SK-N-SH (cell line): ENCODE measurements around the gene ANKMY2. TPM values are rescaled to one million over a fixed set of nuclear protein-coding genes. Genes with fewer than 3 reads are reported as not detected.

Experiments used
- CTCF ChIA-PET: fragments of 300-600, 350-600 bp; formaldehyde crosslinking; extraction: SDS; loops from one replicate; lab custom pipeline; 2021; lab: Yijun Ruan, JAX
- POLR2A ChIA-PET: fragments of 350-600 bp; sonication (Branson Sonifier 250); formaldehyde crosslinking; extraction: SDS; loops from one replicate; lab custom pipeline; 2020; ENCODE audit warnings: antibody characterized with exemption, inconsistent platforms; lab: Yijun Ruan, JAX
- DNase-seq: peaks from one replicate; pipeline ENCODE4 v3.0.0; 2012
- H2AFZ ChIP-seq: fragments of 200-600 bp; sonication (generic); 2 replicates; pipeline ENCODE4 v1.8.1; 2016; ENCODE audit warnings: antibody characterized with exemption, mild to moderate bottlenecking, low read depth
- H3F3A ChIP-seq: fragments of 200-600 bp; sonication (generic); replicated peaks from 2 replicates; pipeline ENCODE3; 2016; ENCODE audit warnings: antibody characterized with exemption, mild to moderate bottlenecking; ENCODE audit not compliant: insufficient read depth
- H3K27ac ChIP-seq, 2 experiments: fragments of 200-500 bp in 1 of 2; fragments of 200-600 bp in 1 of 2; sonication (Bioruptor generic) in 1 of 2; sonication (generic), shearing (Covaris generic) in 1 of 2; 2 replicates each; pipeline versions ENCODE4 v1.5.1 to v1.6.1; 2014 to 2016; ENCODE audit warnings: low read depth in 2 of 2, inconsistent platforms in 1 of 2, low read length in 1 of 2, mild to moderate bottlenecking in 1 of 2, mixed read lengths in 1 of 2
- H3K27me3 ChIP-seq: fragments of 200-600 bp; sonication (generic), shearing (Covaris generic); 2 replicates; pipeline ENCODE4 v1.6.1; 2016; ENCODE audit warnings: mixed run types; ENCODE audit not compliant: insufficient read depth
- H3K36me3 ChIP-seq, 2 experiments: fragments of 200-500 bp in 1 of 2; fragments of 200-600 bp in 1 of 2; sonication (Bioruptor generic) in 1 of 2; sonication (generic) in 1 of 2; replicated peaks in 1 of 2; 2 replicates each; pipeline versions ENCODE3 to v1.5.1; 2014 to 2016; ENCODE audit warnings: low read length in 1 of 2, mild to moderate bottlenecking in 1 of 2; ENCODE audit not compliant: insufficient read depth in 2 of 2, control insufficient read depth in 1 of 2
- H3K4me1 ChIP-seq, 2 experiments: fragments of 200-500 bp in 1 of 2; fragments of 200-600 bp in 1 of 2; sonication (Bioruptor generic) in 1 of 2; sonication (generic), shearing (Covaris generic) in 1 of 2; 2 replicates each; pipeline versions ENCODE4 v1.5.1 to v1.6.1; 2014 to 2016; ENCODE audit warnings: low read depth in 1 of 2, low read length in 1 of 2, mixed run types in 1 of 2; ENCODE audit not compliant: insufficient read depth in 2 of 2, control insufficient read depth in 1 of 2
- H3K4me2 ChIP-seq: fragments of 200-600 bp; sonication (generic), shearing (Covaris generic); 2 replicates; pipeline ENCODE4 v1.6.1; 2017; ENCODE audit warnings: mixed run types
- H3K4me3 ChIP-seq, 2 experiments: fragments of 200-500 bp in 1 of 2; fragments of 200-600 bp in 1 of 2; sonication (Bioruptor generic) in 1 of 2; sonication (generic), shearing (Covaris generic) in 1 of 2; 2 replicates each; pipeline versions ENCODE4 v1.5.1 to v1.8.1; 2014 to 2016; ENCODE audit warnings: low read depth in 2 of 2, inconsistent platforms in 1 of 2, low read length in 1 of 2, mild to moderate bottlenecking in 1 of 2, mixed read lengths in 1 of 2, moderate library complexity in 1 of 2
- H3K79me2 ChIP-seq: fragments of 200-600 bp; sonication (generic); 2 replicates; pipeline ENCODE4 v1.8.1; 2017; ENCODE audit warnings: mild to moderate bottlenecking; ENCODE audit not compliant: insufficient read depth
- H3K9ac ChIP-seq: fragments of 200-600 bp; sonication (generic); 2 replicates; pipeline ENCODE4 v1.6.1; 2017; ENCODE audit warnings: mixed run types
- H3K9me2 ChIP-seq: fragments of 200-600 bp; sonication (generic); 2 replicates; pipeline ENCODE4 v1.6.1; 2017; ENCODE audit warnings: mixed run types
- H3K9me3 ChIP-seq: fragments of 200-600 bp; sonication (generic); 2 replicates; pipeline ENCODE4 v1.6.1; 2017; ENCODE audit warnings: mixed run types, mild to moderate bottlenecking, moderate library complexity
- H4K20me1 ChIP-seq: fragments of 200-600 bp; sonication (generic); 2 replicates; pipeline ENCODE4 v1.6.1; 2017; ENCODE audit warnings: mild to moderate bottlenecking, mixed run types; ENCODE audit not compliant: insufficient read depth
- CHD2 ChIP-seq: fragments of 150-350 bp; IDR thresholded peaks from 2 replicates; pipeline ENCODE4 v1.6.1; 2018; ENCODE audit warnings: low read length; ENCODE audit not compliant: partially characterized antibody
- FOSL2 ChIP-seq: IDR thresholded peaks from 2 replicates; pipeline ENCODE4 v1.4.0; 2012; ENCODE audit warnings: low read depth, mild to moderate bottlenecking, moderate library complexity, borderline replicate concordance
- FOXJ3 ChIP-seq: sonication (generic); formaldehyde crosslinking; IDR thresholded peaks from 2 replicates; pipeline ENCODE4 v1.5.1; 2020; ENCODE audit warnings: mild to moderate bottlenecking, missing genetic modification reagents
- GABPA ChIP-seq: IDR thresholded peaks from 2 replicates; pipeline ENCODE4 v1.4.0; 2012; ENCODE audit warnings: low read depth, mild to moderate bottlenecking
- MXI1 ChIP-seq: IDR thresholded peaks from 2 replicates; pipeline ENCODE4 v1.6.1; 2012; ENCODE audit warnings: mild to moderate bottlenecking, low read depth, low read length, improper control_type of control experiment
- NFIC ChIP-seq: IDR thresholded peaks from 2 replicates; pipeline ENCODE4 v1.4.0; 2012; ENCODE audit warnings: borderline replicate concordance
- NRF1 ChIP-seq: IDR thresholded peaks from 2 replicates; pipeline ENCODE4 v1.6.1; 2012; ENCODE audit warnings: low read depth, mild to moderate bottlenecking, low read length
- PBX3 ChIP-seq: IDR thresholded peaks from 2 replicates; pipeline ENCODE4; 2012
- REST ChIP-seq: IDR thresholded peaks from 2 replicates; pipeline ENCODE4 v1.6.1; 2012; ENCODE audit warnings: mild to moderate bottlenecking, low read depth, low read length, moderate library complexity
- RXRA ChIP-seq: IDR thresholded peaks from 2 replicates; pipeline ENCODE4 v1.4.0; 2012; ENCODE audit warnings: low read depth, mild to moderate bottlenecking, borderline replicate concordance
- SMC3 ChIP-seq: IDR thresholded peaks from 2 replicates; pipeline ENCODE4 v1.6.1; 2012; ENCODE audit warnings: low read depth, low read length, improper control_type of control experiment
- TCF12 ChIP-seq: IDR thresholded peaks from 2 replicates; pipeline ENCODE4 v1.4.0; 2012
- USF1 ChIP-seq: IDR thresholded peaks from 2 replicates; pipeline ENCODE4 v1.4.0; 2012; ENCODE audit warnings: low read depth, borderline replicate concordance
- YY1 ChIP-seq: IDR thresholded peaks from 2 replicates; pipeline ENCODE4 v1.4.0; 2012; ENCODE audit warnings: low read depth, mild to moderate bottlenecking
- ZBTB33 ChIP-seq: IDR thresholded peaks from 2 replicates; pipeline ENCODE4 v1.4.0; 2012; ENCODE audit warnings: low read depth, borderline replicate concordance
- WGBS: methylation state at CpG from one replicate; pipeline ENCODE4 v1.1.6; 2017; ENCODE audit warnings: low lambda C conversion rate; 5-methylcytosine and 5-hydroxymethylcytosine counted together
- polyA plus RNA-seq, 3 experiments: library from polyadenylated mRNA; depleted of rRNA; stranded (reverse); fragments of >200 nt; gene quantifications; 2 replicates each; pipeline ENCODE4 v1.2.3, GENCODE V29; 2012

The ANKMY2 gene
- polyA plus RNA-seq, 1 of the 3 experiments (the other 2 are of a cell fraction), result 15.8 TPM

GRCh38 chr7:16688249-16688648 lies 42.7 kb upstream of the ANKMY2 start:
- H3K9me2 ChIP-seq, result no peaks in the 10 kb centered on the region
- 89% methylated on average over 2 of the region's 2 CpGs for WGBS
- H3K27me3 ChIP-seq, result no peaks in the 10 kb centered on the region
- DNase-seq, result no peak
- no peak overlapping the region for H3K27ac ChIP-seq
- no peak for TF ChIP-seq REST
- no peaks in the 10 kb centered on the region for H4K20me1 ChIP-seq
- no peaks in the 10 kb centered on the region for H3K9me3 ChIP-seq
- no peak overlapping the region for H3K4me2 ChIP-seq
- ChIA-PET POLR2A (no interaction called here), CTCF (interaction anchor here (0.7 to 2.0 kb wide), 4 partner anchors 33 to 493 kb away, joined by 3 to 6 read pairs (median 4); no protein-coding TSS in a partner anchor)
- H3F3A ChIP-seq, result peaks cover 11% of the 10 kb centered on the region
- H3K4me1 ChIP-seq, result no peaks in the 10 kb centered on the region; a peak in 1 of 4 replicates
- H3K36me3 ChIP-seq, result peaks cover 56 to 72% of the 10 kb centered on the region in 2 experiments
- H3K9ac ChIP-seq, result no peak overlapping the region
- H3K79me2 ChIP-seq, result no peaks in the 10 kb centered on the region
- H2AFZ ChIP-seq, result no peak overlapping the region
- no peak overlapping the region for H3K4me3 ChIP-seq

GRCh38 chr7:16685535-16685934 lies 40.0 kb upstream of the ANKMY2 start:
- ChIA-PET CTCF (interaction anchor here (2.2 kb wide), 1 partner anchor 10 kb away, joined by 12 read pairs; no protein-coding TSS in a partner anchor), POLR2A (no interaction called here)
- no peaks in the 10 kb centered on the region for H3K9me3 ChIP-seq
- H3K9ac ChIP-seq, result no peak overlapping the region
- peaks cover 13% of the 10 kb centered on the region for H3F3A ChIP-seq
- H3K27ac ChIP-seq, result no peak overlapping the region
- no peak overlapping the region for H3K4me3 ChIP-seq
- H3K4me1 ChIP-seq, result no peaks in the 10 kb centered on the region; a peak in 1 of 4 replicates
- 96% methylated on average over 2 of the region's 2 CpGs for WGBS
- no peak overlapping the region for H3K4me2 ChIP-seq
- no peaks in the 10 kb centered on the region for H4K20me1 ChIP-seq
- no peaks in the 10 kb centered on the region for H3K9me2 ChIP-seq
- peaks cover 68% of the 10 kb centered on the region in 2 experiments for H3K36me3 ChIP-seq
- H3K79me2 ChIP-seq, result no peaks in the 10 kb centered on the region
- DNase-seq, result no peak
- no peaks in the 10 kb centered on the region for H3K27me3 ChIP-seq
- no peak overlapping the region for H2AFZ ChIP-seq
- TF ChIP-seq MXI1, result no peak
- TF ChIP-seq NRF1, result no peak
- no peak for TF ChIP-seq NFIC
- no peak for TF ChIP-seq PBX3
- no peak for TF ChIP-seq SMC3
- TF ChIP-seq TCF12, result no peak
- no peak for TF ChIP-seq CHD2
- no peak for TF ChIP-seq FOXJ3
- no peak for TF ChIP-seq ZBTB33
- no peak for TF ChIP-seq RXRA
- TF ChIP-seq REST, result no peak
- TF ChIP-seq FOSL2, result no peak
- no peak for TF ChIP-seq YY1
- no peak for TF ChIP-seq USF1
- no peak for TF ChIP-seq GABPA
